SK-N-SH treated with all-trans-retinoic acid at 6 μM for 48 hours (cell line): Measurements from ENCODE around the gene KRTAP6-2.

Experiments used
- ATAC-seq: fragments of 200-7000 bp; cut with Tn5 transposase; 3 replicates; pipeline ENCODE4 v1.9.1; 2020; ENCODE audit warnings: mild to moderate bottlenecking, moderate library complexity
- ARNTL ChIP-seq: fragments of 450-650 bp; formaldehyde crosslinking; IDR thresholded peaks from 2 replicates; pipeline ENCODE4 v1.5.0; 2020; ENCODE audit warnings: low read depth, mild to moderate bottlenecking, moderate library complexity, borderline replicate concordance
- BACH2 ChIP-seq: fragments of 250-450 bp; sonication (Bioruptor Pico); IDR thresholded peaks from 2 replicates; pipeline ENCODE4 v1.9.0; 2021; ENCODE audit warnings: mild to moderate bottlenecking, borderline replicate concordance
- CREB5 ChIP-seq: fragments of 250-450 bp; sonication (Bioruptor Pico); IDR thresholded peaks from 2 replicates; pipeline ENCODE4 v1.5.1; 2020; ENCODE audit warnings: low read depth, mild to moderate bottlenecking, moderate library complexity
- ESRRG ChIP-seq: fragments of 250-450 bp; sonication (Bioruptor Pico); IDR thresholded peaks from 2 replicates; pipeline ENCODE4 v1.6.1; 2021; ENCODE audit warnings: mild to moderate bottlenecking
- GLIS3 ChIP-seq: fragments of 250-450 bp; sonication (Bioruptor Pico); IDR thresholded peaks from 2 replicates; pipeline ENCODE4 v1.5.0; 2020; ENCODE audit warnings: mild to moderate bottlenecking, moderate library complexity
- ISL1 ChIP-seq: fragments of 250-450 bp; sonication (Bioruptor Pico); IDR thresholded peaks from 2 replicates; pipeline ENCODE4 v2.1.2; 2022; ENCODE audit warnings: mild to moderate bottlenecking, moderate library complexity
- OSR1 ChIP-seq: fragments of 250-450 bp; sonication (Bioruptor Pico); IDR thresholded peaks from 2 replicates; pipeline ENCODE4 v1.8.0; 2022; ENCODE audit warnings: moderate library complexity, mild to moderate bottlenecking, inconsistent platforms
- PATZ1 ChIP-seq: fragments of 250-450 bp; sonication (Bioruptor Pico); IDR thresholded peaks from 2 replicates; pipeline ENCODE4 v1.8.0; 2020; ENCODE audit warnings: mild to moderate bottlenecking, moderate library complexity, borderline replicate concordance
- PPARA ChIP-seq: fragments of 250-450 bp; sonication (Bioruptor Pico); IDR thresholded peaks from 2 replicates; pipeline ENCODE4 v1.5.0; 2020; ENCODE audit warnings: mild to moderate bottlenecking, borderline replicate concordance
- RARB ChIP-seq: fragments of 250-450 bp; sonication (Bioruptor Pico); IDR thresholded peaks from 2 replicates; pipeline ENCODE4 v1.8.0; 2021; ENCODE audit warnings: mild to moderate bottlenecking, moderate library complexity
- SNAI2 ChIP-seq: fragments of 250-450 bp; sonication (Bioruptor Pico); IDR thresholded peaks from 2 replicates; pipeline ENCODE4 v1.5.0; 2020; ENCODE audit warnings: mild to moderate bottlenecking, moderate library complexity
- TOX ChIP-seq: fragments of 250-450 bp; sonication (Bioruptor Pico); IDR thresholded peaks from 2 replicates; pipeline ENCODE4 v1.8.0; 2021; ENCODE audit warnings: mild to moderate bottlenecking, moderate library complexity, borderline replicate concordance
- TSHZ2 ChIP-seq: fragments of 250-450 bp; sonication (Bioruptor Pico); IDR thresholded peaks from 2 replicates; pipeline ENCODE4 v1.5.0; 2020; ENCODE audit warnings: mild to moderate bottlenecking, moderate library complexity
- ZC3H10 ChIP-seq: fragments of 250-450 bp; sonication (Bioruptor Pico); IDR thresholded peaks from 2 replicates; pipeline ENCODE4 v1.5.1; 2021; ENCODE audit warnings: mild to moderate bottlenecking, moderate library complexity
- ZFP3 ChIP-seq: fragments of 250-450 bp; sonication (Bioruptor Pico); IDR thresholded peaks from 2 replicates; pipeline ENCODE4 v1.5.0; 2020; ENCODE audit warnings: mild to moderate bottlenecking, moderate library complexity
- ZFP30 ChIP-seq: fragments of 450-650 bp; formaldehyde crosslinking; IDR thresholded peaks from 2 replicates; pipeline ENCODE4 v1.5.0; 2022; ENCODE audit warnings: mild to moderate bottlenecking, moderate library complexity
- ZNF565 ChIP-seq: fragments of 450-650 bp; formaldehyde crosslinking; conservative IDR thresholded peaks from 2 replicates; pipeline ENCODE4 v1.5.0; 2020; ENCODE audit warnings: low read depth, mild to moderate bottlenecking, moderate library complexity
- ZNF70 ChIP-seq: fragments of 450-650 bp; formaldehyde crosslinking; IDR thresholded peaks from 2 replicates; pipeline ENCODE4 v1.5.0; 2020; ENCODE audit warnings: mild to moderate bottlenecking, moderate library complexity
- ZNF8 ChIP-seq: fragments of 450-650 bp; formaldehyde crosslinking; IDR thresholded peaks from 2 replicates; pipeline ENCODE4 v1.5.0; 2020; ENCODE audit warnings: mild to moderate bottlenecking, moderate library complexity
- TF ChIP-seq, protein P1 (sequence below): fragments of 250-450 bp; sonication (Bioruptor Pico); IDR thresholded peaks from 2 replicates; pipeline ENCODE4 v1.5.1; 2021; ENCODE audit warnings: mild to moderate bottlenecking, moderate library complexity
- TF ChIP-seq, protein P2 (sequence below): fragments of 250-450 bp; sonication (Bioruptor Pico); IDR thresholded peaks from 2 replicates; pipeline ENCODE4 v1.8.0; 2021; ENCODE audit warnings: low read depth, mild to moderate bottlenecking, moderate library complexity, borderline replicate concordance

The KRTAP6-2 gene

DNA sequence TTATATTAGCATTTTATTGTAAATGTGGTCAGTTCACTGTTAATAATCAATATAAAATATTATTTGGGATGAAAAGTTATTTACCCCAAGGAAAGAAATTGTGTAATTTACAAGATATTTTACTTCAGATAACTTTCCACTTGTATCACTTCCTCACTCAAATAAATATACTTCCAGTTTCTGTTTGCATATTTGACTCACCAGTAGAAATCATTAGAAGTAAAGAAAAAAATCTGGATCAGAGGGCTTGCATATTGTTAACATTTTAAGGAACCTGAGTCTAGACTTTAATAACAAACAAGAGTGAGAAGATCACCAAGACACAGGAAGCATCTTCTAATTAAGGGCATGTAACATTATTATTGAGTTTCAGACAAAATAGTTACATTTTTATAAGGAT lies 21.4 kb upstream of the KRTAP6-2 start:
- TF ChIP-seq PPARA (CRISPR knock-in tag) (no peak), ISL1 (CRISPR knock-in tag) (no peak), OSR1 (CRISPR knock-in tag) (no peak), ZNF70 (no peak), RARB (CRISPR knock-in tag) (no peak), ESRRG (CRISPR knock-in tag) (no peak), TSHZ2 (CRISPR knock-in tag) (no peak), GLIS3 (CRISPR knock-in tag) (no peak), ZFP3 (CRISPR knock-in tag) (no peak), TOX (CRISPR knock-in tag) (no peak), ZC3H10 (CRISPR knock-in tag) (no peak), ARNTL (CRISPR knock-in tag) (no peak), ZFP30 (no peak), PATZ1 (CRISPR knock-in tag) (no peak)
- TF ChIP-seq, protein P1, sequence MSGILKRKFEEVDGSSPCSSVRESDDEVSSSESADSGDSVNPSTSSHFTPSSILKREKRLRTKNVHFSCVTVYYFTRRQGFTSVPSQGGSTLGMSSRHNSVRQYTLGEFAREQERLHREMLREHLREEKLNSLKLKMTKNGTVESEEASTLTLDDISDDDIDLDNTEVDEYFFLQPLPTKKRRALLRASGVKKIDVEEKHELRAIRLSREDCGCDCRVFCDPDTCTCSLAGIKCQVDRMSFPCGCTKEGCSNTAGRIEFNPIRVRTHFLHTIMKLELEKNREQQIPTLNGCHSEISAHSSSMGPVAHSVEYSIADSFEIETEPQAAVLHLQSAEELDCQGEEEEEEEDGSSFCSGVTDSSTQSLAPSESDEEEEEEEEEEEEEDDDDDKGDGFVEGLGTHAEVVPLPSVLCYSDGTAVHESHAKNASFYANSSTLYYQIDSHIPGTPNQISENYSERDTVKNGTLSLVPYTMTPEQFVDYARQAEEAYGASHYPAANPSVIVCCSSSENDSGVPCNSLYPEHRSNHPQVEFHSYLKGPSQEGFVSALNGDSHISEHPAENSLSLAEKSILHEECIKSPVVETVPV (CRISPR knock-in tag): no peak
- TF ChIP-seq, protein P2, sequence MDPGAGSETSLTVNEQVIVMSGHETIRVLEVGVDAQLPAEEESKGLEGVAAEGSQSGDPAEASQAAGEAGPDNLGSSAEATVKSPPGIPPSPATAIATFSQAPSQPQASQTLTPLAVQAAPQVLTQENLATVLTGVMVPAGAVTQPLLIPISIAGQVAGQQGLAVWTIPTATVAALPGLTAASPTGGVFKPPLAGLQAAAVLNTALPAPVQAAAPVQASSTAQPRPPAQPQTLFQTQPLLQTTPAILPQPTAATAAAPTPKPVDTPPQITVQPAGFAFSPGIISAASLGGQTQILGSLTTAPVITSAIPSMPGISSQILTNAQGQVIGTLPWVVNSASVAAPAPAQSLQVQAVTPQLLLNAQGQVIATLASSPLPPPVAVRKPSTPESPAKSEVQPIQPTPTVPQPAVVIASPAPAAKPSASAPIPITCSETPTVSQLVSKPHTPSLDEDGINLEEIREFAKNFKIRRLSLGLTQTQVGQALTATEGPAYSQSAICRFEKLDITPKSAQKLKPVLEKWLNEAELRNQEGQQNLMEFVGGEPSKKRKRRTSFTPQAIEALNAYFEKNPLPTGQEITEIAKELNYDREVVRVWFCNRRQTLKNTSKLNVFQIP (CRISPR knock-in tag): no peak
- no peak for ATAC-seq

GRCh38 chr21:30616125-30616524 lies 17.4 kb upstream of the KRTAP6-2 start, which contains the start of gene KRTAP20-1:
KRTAP20-1 (plus strand) TSS chr21:30616425; CDS start chr21:30616455, 30 bp downstream.
- ATAC-seq: no peak
- TF ChIP-seq ZNF70 (no peak), OSR1 (CRISPR knock-in tag) (no peak), ZNF8 (no peak), ESRRG (CRISPR knock-in tag) (no peak), ISL1 (CRISPR knock-in tag) (no peak), ZFP30 (no peak), RARB (CRISPR knock-in tag) (no peak), PATZ1 (CRISPR knock-in tag) (no peak), TSHZ2 (CRISPR knock-in tag) (no peak), ARNTL (CRISPR knock-in tag) (no peak), PPARA (CRISPR knock-in tag) (no peak), ZNF565 (CRISPR knock-in tag) (no peak), TOX (CRISPR knock-in tag) (no peak), GLIS3 (CRISPR knock-in tag) (no peak), CREB5 (CRISPR knock-in tag) (no peak), BACH2 (CRISPR knock-in tag) (no peak), SNAI2 (CRISPR knock-in tag) (no peak), ZFP3 (CRISPR knock-in tag) (no peak)
- TF ChIP-seq, protein P2 (CRISPR knock-in tag): no peak
